AG04449 (cell line): ENCODE data around the gene RORB.

Experiments used
- CTCF ChIA-PET: fragments of 350-600 bp; formaldehyde crosslinking; extraction: SDS; loops from one replicate; lab custom pipeline; 2021; ENCODE audit warnings: antibody characterized with exemption; lab: Yijun Ruan, JAX
- POLR2A ChIA-PET: fragments of 400-600, 350-600 bp; formaldehyde crosslinking; extraction: SDS; loops from one replicate; lab custom pipeline; 2020; ENCODE audit warnings: antibody characterized with exemption, inconsistent platforms; lab: Yijun Ruan, JAX
- DNase-seq: peaks from one replicate; pipeline ENCODE4 v3.0.0-alpha.2; 2010; ENCODE audit warnings: low read depth, low spot score
- H3K4me3 ChIP-seq: 2 replicates; pipeline ENCODE4 v1.5.1; 2011; ENCODE audit warnings: low read depth, mild to moderate bottlenecking, control low read depth, low read length
- TF ChIP-seq, protein P1 (sequence below): IDR thresholded peaks from one replicate; pipeline ENCODE4 v1.5.1; 2011; ENCODE audit warnings: mild to moderate bottlenecking, moderate library complexity, low read length, control low read depth, inconsistent platforms; ENCODE audit not compliant: insufficient read depth; ENCODE audit errors: missing control alignments

RORB gene

DNA sequence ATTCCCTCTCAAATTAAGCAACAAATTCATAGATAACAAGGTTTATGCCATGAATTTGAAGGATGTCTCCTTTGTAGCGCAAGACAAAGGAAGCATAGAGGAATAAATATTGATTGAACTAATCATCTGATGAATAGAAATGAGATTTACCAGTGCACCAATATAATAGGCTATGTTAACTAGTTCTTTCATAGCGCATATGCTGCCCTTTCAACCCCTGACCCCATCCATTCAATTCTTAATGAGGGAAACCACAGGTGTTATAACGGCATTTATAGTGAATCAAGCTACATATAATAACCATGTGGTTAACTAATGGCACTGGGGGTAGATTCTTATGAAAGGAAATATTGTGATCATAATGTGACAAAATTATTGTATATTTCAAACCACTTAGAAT, 6.5 kb downstream of the RORB start:
- ChIA-PET POLR2A (no interaction called here), CTCF (no interaction called here)
- no peak overlapping the region for H3K4me3 ChIP-seq
- DNase-seq, result no peak
- TF ChIP-seq, protein P1, sequence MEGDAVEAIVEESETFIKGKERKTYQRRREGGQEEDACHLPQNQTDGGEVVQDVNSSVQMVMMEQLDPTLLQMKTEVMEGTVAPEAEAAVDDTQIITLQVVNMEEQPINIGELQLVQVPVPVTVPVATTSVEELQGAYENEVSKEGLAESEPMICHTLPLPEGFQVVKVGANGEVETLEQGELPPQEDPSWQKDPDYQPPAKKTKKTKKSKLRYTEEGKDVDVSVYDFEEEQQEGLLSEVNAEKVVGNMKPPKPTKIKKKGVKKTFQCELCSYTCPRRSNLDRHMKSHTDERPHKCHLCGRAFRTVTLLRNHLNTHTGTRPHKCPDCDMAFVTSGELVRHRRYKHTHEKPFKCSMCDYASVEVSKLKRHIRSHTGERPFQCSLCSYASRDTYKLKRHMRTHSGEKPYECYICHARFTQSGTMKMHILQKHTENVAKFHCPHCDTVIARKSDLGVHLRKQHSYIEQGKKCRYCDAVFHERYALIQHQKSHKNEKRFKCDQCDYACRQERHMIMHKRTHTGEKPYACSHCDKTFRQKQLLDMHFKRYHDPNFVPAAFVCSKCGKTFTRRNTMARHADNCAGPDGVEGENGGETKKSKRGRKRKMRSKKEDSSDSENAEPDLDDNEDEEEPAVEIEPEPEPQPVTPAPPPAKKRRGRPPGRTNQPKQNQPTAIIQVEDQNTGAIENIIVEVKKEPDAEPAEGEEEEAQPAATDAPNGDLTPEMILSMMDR, result no peak

DNA sequence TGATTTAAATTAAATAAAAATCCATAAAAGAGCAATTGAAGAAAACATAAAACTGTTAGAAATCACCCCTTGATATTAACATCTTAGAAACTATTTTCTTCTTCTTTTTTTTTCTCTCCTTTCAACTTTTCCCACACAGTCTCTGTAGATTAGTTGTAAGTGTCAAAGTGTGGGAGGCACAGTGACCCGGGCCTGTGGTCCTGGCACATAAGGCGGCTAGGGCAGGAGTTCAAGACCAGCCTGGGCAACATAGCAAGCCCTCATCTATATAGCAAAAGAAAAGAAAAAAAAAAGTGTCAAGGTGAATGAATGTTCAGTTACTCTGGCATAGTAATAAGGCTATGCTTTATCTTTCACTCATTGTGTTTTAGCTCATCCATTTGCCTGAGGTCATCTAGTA, 14.2 kb downstream of the RORB start:
- POLR2A ChIA-PET, result no interaction called here
- H3K4me3 ChIP-seq, result no peak overlapping the region
- DNase-seq, result no peak
- TF ChIP-seq, protein P1, result no peak
- CTCF ChIA-PET, result no interaction called here

DNA sequence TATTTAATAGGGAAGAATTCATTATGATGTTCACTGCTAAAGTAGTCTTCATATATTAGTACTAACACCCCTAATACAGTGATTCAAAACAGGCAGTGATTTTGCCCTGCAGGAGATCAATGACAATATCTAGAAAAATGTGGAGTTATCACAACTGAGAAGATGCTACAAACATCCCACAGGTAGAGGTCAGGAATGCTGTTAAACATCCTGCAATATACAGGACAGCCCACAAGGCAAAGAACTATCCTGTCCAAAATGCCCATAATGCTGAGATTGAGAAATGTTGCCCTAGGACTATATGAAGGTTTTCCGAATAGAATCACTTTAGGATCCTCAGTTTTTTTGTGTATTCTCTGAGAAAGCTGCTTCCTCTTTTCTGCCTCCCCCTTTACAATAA, 15.3 kb downstream of the RORB start:
- ChIA-PET POLR2A (no interaction called here), CTCF (no interaction called here)
- TF ChIP-seq, protein P1, result no peak
- no peak overlapping the region for H3K4me3 ChIP-seq
- no peak for DNase-seq

DNA sequence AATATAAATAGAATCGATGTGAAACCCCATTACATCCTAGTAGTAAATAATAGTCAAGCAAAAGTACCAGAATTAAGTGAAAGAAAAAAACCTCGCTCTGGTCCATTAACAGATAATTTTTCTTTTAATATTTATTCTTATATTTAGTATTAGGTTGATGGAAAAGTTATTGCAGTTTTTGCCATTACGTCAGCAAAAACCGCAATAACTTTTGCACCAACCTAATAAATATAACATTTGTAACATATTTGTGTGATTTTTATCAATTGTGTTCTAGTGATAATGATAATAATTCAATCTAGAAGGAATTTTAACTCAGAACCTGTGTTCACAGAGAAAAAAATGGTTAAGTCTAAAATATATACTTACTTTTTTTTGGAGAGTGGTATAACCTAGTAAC, 16.1 kb downstream of the RORB start:
- CTCF ChIA-PET, result no interaction called here
- TF ChIP-seq, protein P1, result no peak
- no peak for DNase-seq
- POLR2A ChIA-PET, result no interaction called here
- H3K4me3 ChIP-seq, result no peak overlapping the region

DNA sequence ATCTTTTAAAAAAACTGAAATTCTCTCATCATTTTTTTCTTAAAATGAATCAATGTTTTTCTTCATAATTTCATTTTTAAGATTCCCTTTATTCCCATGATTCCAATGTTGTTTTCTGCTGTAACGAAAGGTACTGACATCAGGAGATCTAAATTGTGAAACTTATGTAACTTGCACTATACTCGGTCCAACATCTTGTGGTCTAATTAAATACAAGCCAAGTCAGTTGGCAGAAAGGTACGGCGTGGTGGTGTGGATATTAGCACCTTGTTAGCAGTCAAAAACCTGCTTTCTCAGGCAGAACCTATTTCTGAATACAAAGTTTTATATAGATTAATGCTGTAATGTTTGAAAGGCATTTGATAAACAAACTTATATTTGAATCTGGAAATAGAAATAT, 20.1 kb downstream of the RORB start:
- ChIA-PET CTCF (no interaction called here), POLR2A (no interaction called here)
- TF ChIP-seq, protein P1, result no peak

DNA sequence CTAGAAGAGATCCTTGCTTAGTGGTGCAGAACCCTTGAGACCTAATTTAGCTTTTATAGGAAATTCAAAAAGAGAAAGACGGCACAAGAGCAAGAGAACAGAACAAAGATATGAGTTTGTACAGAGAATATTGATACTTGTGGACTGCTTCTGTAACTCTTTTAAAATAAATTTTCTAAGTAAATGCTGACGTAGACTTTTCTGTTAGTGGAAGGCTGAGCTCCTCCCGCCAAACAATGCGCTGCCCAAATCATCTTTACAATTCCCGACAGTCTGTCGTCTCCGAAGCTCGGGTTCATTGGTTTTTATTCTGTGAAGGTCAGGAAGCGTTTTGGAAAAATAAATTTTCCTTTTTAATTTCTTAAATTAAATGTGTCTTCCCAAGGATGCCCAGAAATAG, 22.3 kb downstream of the RORB start:
- no peak overlapping the region for H3K4me3 ChIP-seq
- CTCF ChIA-PET, result no interaction called here
- POLR2A ChIA-PET, result no interaction called here
- DNase-seq, result no peak
- TF ChIP-seq, protein P1, result no peak

More for the DNA sequence above, 20.1 kb downstream of the RORB start:
- no peak for DNase-seq
- no peak overlapping the region for H3K4me3 ChIP-seq
